DMS53 treated with DMSO at 0.1 percent for 48 hours (cell line): ENCODE measurements around the gene DDX54.
A peak's percentile ranks its signal among the peaks of the same experiment; 100 is the strongest.

Experiments used
- DNase-seq: peaks from one replicate; lab custom pipeline; 2025; ENCODE audit not compliant: unreplicated experiment; lab: John Stamatoyannopoulos, UW

The DDX54 gene, protein sequence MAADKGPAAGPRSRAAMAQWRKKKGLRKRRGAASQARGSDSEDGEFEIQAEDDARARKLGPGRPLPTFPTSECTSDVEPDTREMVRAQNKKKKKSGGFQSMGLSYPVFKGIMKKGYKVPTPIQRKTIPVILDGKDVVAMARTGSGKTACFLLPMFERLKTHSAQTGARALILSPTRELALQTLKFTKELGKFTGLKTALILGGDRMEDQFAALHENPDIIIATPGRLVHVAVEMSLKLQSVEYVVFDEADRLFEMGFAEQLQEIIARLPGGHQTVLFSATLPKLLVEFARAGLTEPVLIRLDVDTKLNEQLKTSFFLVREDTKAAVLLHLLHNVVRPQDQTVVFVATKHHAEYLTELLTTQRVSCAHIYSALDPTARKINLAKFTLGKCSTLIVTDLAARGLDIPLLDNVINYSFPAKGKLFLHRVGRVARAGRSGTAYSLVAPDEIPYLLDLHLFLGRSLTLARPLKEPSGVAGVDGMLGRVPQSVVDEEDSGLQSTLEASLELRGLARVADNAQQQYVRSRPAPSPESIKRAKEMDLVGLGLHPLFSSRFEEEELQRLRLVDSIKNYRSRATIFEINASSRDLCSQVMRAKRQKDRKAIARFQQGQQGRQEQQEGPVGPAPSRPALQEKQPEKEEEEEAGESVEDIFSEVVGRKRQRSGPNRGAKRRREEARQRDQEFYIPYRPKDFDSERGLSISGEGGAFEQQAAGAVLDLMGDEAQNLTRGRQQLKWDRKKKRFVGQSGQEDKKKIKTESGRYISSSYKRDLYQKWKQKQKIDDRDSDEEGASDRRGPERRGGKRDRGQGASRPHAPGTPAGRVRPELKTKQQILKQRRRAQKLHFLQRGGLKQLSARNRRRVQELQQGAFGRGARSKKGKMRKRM

DNA sequence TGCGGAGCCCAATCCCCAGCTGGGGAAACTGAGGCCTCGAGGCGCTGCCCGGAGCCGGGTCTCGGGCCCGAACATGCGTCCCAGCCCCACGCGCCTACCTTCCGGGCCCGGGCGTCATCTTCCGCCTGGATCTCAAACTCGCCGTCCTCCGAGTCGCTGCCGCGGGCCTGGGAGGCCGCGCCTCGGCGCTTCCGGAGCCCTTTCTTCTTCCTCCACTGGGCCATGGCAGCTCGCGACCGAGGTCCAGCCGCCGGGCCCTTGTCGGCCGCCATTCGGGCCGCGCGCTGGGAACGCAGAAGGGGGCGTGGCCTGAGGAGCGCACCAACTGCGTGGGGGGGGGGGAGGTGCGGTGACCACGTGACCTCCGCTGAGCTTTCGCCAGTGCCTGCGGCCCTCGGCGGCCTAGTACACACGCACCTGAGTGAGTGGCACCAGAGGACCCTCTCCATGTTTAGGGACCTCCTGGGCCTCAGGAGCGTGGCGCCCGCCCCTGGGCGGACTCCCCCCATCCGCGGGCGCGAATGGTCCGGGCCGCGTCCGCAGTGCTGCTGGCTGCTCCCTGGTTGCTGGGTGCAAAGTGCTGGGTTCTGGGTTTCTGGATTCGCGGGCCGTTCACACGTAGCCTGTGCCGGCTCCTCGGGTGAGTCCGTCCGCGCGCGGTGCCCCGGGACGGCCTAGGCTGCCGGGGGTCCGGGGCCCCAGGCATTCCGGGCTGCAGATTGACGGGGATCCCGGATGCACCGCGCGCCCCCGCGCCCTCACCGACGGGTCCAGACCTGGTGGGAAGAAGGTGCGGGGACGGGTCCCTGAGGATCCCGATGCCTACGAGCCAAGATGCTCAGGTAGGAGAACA, at the start of gene DDX54, which contains the start of gene RITA1:
Gene DDX54 (minus strand): TSS at position 299 of the 853 bp plus-strand sequence. CDS start 27 bp downstream, at position 272.
Gene RITA1 (plus strand): TSS at position 542 of the 853 bp plus-strand sequence. CDS start 1,026 bp downstream, outside the sequence.
- peak; percentile 82 for DNase-seq

DNA sequence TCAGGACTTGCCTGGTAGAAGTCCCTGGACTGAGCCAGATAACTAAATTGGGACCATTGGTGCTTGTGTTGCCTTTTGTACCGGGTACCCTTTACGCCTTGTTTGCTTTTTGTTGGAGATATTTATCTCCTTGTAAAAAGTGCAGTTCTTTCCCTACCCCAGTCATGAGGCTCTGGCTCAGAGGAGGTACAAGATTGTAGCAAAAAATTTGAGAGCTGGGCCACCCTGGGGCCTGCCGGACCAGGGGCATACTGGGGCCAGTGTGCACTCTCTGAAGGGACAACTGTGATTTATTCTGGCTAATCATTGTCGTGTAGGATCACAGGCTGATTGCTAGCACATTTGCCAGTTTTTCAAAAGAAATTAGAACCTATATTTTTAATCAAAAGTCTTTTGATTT, 49.2 kb upstream of the DDX54 start:
- DNase-seq, result no peak

DNA sequence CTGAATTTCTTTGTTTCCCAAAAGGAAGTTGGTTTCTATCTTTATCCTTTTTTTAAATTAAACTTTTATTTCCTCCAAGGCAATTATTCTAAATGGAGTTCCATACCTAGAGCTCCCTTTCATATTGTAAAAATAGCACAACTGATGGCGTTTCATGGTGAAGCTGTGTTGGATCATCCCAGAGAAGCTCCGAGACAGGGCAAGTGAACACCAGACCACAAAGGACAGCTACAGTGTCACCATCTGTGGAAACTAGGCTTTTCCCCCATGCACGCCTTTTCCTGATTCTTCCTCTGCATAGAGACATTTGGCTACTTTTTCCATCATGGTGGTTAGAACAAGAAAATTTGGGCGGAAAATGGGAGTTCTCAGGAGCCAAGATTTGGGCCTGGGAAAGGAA, 48.7 kb upstream of the DDX54 start:
- DNase-seq, result no peak

DNA sequence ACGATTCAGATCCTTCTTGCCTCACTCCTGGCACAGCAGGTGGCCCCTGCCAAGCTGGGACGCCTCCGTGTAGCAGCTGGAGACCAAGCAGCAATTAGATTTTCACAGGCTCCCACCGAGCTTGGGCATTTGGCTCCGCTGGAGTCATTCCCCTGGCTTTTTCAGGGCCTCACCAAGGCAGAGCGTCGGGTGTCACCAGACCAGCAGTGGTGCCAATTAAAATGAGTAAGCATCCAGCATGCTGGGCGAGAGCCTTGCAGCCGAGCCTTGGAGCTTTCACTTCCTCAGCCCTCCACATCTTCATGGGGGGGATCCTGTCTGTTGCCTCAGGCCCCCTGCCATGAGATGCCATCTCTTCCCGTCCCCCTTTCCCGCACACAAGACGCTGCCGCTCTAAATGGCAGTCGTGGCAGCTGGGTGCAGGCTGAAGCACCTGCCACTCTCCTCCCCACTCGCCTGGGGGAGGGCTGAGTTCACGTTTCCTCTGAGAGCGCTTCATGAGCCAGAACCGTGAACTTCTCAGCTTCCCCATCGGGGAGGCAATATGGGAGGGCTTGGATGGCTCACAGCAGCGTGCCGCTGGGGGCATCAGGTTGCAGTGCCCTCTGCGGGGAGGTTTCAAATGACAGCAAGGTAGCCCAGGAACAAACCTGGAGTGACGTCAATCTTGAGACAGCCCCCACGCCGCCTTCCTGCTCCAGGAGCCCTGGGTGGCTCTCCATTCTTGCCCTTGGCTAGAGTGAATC, 47.7 kb upstream of the DDX54 start:
- DNase-seq, result peak; percentile 95

DNA sequence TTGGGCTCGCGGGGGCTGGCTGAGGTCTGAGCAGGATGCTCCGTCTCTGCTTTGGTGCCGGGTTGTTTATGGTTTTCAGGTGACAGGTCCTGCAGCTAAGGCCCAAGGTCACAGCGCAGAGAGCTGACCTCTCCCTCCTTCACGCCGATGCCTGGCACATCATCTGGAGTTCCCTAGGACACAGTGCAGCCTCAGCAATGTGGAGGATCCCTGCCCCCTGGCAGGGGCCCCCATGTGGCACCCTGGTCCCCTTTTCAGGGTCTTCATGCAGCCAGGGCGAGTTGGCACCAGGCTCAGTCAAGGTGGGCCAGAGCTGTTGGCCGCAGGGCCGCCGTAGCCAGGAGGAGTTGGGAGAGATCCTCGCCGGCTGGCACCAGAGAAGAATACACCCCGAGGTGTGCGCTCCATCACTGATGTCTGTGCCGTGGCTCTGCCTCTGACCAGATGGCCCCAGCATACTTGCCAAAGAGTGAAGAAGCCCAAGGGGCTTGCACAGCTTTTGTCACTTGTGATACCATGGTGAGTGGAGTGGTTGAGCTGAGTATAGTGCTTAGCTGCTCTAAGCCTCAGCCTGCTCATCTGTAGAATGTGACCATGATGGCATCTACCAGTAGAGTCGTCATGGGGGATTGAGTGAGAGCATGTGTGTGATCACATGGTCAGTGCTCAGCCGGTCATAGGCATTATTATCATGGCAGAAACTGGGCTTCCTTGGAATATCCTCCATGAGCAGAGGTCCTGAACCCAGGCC, 47.0 kb upstream of the DDX54 start:
- DNase-seq, result no peak

DNA sequence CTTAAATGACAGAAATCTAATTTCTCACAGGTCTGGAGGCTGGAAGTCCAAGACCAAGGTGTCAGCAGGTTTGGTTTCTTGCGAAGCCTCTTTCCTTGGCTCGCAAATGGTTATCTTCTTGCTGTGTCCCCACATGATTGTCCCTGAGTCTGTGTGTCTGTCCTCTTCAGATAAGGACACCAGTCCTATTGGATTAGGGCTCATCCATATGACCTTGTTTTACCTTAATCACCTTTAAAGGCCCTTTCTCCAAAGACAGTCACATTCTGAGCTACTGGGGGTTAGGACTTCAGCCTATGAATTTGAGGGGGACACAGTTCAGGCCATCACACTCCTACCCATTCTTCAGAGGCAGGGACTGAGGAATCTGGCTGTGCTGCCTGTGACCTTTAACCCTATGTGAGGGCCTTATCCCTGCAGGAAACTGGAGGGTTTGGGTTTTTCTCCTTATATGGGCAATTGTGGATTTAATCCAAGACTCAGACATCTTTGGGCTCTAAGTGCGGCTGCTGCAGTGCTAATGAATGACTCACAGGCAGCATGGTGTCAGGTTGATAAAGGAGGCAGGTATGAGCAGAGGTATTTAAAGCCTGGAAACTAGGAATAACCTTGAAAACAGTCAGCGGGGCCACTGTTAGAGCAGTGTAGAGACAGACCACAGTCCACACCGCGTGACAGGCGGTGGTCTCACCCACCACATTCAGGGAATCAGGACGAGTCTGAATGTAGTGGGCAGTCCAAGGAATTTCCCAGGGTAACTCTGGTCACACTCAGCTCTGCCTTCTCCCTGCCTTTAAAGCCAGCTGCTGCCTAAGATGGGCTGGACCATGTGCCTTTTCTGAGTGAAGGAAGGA, 46.2 kb upstream of the DDX54 start:
- peak; percentile 85 for DNase-seq

DNA sequence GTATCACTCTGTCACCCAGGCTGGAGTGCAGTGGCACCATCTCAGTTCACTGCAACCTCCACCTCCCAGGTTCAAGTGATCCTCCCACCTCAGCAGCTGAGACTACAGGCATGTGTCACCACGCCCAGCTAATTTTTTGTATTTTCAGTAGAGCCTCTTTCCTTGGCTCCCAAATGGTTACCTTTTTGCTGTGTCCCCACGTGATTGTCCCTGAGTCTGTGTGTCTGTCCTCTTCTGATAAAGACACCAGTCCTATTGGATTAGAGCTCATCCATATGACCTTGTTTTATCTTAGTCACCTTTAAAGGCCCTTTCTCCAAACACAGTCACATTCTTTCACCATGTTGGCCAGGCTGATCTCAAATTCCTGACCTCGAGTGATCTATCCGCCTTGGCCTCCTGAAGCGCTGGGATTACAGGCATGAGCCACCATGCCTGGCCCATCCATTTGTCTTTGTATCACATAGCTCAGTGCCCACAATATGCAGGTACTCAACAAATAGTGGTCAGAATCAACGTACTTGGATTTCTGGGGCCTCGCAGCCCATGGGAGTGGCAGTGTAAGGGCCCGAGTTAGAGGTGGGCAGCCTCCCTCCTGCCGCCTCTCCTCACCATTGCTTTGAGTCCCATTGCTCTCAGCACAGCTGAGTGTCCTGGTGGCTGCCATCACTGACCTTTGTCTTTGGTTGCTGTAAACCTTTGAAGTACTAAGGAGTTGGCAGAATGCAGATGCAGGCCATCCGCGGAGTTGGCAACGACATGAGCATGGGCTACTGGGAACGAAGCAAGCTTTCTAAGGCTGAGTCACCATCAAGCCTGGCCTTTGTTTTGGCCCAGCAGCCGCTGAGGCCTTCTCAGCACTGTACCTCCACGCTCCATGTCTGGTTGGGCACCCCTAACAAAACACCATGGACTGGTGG, 45.3 kb upstream of the DDX54 start:
- no peak for DNase-seq

DNA sequence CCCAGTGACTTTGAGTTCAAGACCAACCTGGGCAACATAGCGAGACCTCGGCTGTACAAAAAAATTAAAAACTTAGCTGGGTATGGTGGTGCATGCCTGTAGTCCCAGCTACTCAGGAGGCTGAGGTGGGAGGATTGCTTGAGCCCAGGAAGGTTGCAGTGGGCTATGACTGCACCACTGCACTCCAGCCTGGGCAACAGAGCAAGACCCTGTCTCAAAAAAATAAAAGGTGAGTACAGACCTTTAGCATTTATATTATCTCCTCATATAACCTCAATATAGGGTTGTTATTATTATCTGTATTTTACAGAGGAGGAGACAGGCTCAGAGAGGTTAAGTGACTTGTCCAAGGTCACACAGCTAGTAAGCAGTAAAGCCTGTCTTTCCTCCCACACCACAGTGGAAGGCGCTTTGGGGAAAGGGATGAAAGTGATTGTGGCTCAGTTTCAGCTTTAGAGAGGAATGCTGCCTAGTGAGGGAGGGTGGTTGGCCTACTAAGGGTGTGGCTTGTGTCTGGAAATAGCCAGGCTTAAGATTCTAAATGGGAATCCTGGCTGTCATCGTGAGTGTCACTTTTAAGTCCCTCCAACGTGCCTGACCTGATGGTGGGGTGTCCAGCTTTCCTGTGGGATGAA, 43.2 kb upstream of the DDX54 start:
- DNase-seq, result no peak

DNA sequence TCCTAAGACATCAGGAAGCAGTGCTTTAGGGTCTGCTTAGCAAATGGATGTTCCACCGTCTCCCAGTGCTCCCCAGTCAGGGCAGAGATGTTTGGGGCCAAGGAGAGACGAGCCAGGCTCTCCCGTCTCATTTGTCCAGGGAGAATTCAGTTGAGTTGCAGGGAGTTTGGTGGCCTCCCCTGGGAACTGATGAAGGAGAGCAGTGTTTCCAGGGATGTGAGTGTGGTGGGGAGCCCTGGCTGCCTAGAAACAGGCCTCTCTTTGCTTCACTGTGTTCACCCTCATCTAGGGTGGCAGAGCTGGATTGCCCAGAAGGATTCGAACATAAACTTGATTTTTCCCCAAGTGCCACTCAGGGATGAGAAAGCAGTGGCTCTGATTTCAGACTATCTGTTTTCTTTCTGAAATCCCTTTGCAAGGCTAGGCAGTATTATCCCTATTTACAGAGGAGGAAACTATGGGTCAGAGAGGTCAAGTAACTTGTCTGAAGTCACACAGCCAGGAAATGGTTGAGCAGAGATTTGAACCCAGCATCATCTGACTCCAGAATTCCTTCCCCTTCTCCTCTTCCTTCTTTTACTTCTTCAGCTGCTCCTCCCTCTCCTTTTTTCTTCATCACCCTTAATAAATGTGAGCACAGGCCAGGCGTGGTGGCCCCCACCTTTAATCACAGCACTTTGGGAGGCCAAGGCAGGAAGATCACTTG, 42.6 kb upstream of the DDX54 start:
- no peak for DNase-seq

DNA sequence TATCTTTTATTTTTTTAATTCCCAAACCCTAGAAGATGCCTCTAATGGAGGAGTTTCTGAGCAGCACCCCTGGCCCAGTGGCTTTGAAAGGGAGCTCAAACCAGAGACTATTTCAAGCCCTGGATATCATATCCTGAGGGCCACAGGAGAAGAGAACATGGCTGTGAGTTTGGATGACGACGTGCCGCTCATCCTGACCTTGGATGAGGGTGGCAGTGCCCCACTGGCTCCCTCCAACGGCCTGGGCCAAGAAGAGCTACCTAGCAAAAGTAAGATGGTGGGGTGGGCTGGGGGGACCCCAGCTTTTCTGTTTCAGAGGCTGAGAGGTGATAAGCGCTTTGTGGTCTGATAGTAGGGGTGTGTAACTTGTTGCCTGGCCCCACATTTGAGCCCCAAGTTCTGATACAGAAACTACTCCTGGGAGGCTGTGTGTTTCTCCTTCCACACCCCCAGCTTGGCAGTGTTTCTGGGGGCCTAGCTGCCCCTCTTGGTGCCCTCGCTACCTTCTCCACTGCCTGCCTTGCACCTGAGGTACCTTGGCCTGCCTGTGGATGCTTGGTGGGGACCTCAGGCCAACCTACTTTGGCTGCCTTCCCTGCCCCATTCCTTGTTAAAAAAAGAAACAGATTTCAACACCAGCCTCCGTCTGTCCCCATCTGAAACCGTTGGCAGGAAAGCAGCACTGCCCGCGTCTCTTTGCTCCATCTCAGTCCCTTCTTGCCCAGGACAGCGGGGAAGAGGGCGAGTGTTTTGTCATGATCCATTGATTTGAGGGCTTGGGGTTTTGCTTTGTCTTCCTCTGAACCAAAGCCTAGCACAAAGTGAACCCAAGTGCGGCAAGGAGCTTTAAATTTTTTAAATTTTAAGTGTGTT, 41.7 kb upstream of the DDX54 start:
- DNase-seq, result no peak

DNA sequence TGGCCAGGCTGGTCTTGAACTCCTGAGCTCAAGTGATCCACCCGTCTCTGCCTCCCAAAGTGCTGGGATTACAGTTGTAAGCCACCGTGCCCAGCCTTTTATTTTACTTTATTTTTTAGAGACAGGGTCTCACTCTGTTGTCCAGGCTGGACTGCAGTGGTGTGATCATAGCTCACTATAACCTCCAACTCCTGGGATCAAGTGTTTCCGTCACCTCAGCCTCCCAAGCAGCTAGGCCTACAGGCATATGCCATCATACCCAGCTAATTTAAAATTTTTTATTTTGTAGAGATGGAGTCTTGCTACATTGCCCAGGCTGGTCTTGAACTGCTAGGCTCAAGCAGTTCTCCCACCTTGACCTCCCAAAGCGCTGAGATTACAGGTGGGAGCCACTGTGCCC, 39.7 kb upstream of the DDX54 start:
- no peak for DNase-seq

DNA sequence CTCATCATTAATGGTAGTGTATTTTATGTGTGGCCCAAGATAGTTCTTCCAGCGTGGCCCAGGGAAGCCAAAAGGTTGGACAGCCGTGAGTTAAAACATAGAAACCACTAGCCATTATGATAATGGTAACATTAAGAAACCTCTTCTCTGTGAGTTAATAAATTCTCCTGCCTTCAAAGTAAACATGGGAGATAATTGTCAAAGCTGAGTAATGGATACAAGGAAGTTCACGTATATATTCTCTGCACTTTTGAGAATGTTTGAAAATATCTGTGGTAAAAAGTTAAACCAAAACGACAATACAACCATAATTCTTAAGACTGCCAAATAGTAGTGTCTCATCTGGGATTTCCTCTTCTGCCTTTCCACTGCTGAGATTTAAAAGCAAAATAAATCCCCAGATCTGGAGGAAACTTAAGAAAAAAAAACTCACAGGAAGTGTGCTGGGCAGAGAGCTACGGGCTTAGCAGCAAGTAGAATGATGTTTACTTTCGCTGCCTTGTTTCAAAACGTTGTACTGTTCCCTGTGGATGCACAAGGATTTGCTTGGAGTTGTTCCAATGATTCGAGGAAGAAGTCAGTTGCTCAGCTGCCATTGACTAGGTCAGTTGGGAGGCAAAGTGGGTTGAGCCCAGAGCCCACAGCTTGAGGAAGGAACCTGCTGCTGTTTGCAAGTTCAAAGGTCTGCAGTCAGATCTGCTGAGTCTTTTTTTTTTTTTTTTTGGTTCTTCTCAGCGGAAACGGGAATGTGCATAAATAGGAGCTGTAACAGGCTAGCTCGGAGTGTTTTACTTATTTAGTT, 37.7 kb upstream of the DDX54 start:
- peak; percentile 97 for DNase-seq

DNA sequence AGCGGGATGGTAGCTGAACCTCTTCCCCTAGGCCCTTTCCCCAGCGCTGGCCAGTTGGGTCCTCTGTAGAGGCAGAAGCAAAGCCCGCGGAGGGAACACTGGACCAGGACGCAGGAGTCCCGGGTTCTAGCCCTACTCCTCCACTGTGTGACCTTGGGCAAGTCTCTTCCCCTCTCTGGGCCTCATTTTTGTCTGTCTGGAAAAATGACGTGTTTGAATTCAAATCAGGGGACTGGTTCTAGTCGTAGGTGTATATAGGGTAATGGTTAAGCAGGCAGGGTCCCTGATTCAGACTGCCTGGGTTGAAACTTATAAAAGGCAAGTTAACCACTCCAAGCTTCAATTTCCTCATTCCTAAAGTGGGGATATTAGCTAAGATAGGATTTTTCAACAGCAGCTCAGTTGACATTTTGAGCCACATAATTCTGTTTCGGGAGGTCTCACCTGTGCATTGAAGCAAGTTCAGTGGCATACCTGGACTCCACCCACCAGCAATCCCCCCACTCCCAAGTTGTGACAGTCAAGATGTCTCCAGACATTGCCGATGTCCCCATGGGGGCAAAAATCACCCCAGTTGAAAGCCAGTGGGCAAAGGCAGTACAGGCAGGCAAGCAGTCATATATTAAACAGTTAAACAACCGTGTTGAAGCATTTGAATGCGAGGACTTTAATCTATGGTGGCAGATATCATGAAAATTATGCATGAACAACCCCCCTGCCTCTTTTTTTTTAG, 36.9 kb upstream of the DDX54 start:
- no peak for DNase-seq
